ENCODE results near the gene PDCD6IP. TPM values are rescaled to one million over a fixed set of nuclear protein-coding genes. Genes with fewer than 3 reads are reported as not detected.
"Not testable (repeated sequence)": the region's sequence is repeated elsewhere in the genome, so short reads cannot be mapped to it uniquely, and the experiment has no call there.

PDCD6IP gene
- total RNA-seq, 2 experiments from 2014 or later = 180 to 196 TPM

DNA sequence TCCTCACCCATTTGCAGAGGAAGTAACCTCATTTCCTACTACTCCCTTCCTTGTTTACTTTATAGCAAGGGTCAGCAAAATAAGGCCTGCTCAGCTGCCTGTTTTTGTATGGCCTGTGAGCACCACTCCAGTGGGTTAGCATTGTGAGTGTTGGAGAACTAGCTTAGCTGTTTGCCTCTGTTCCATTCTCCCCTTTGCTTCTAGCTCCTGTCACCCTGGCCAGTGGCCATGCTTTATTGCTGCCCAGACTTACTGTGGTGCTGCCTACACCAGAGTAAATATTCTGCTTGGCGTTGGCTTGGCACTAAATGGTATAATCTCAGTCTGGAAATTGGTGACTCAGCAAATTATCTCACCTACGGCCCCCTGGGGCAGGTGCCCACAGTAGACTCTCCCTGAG is 8.8 kb downstream of the PDCD6IP start:
- ATAC-seq (ENCODE audit: low read depth) = no peak
- no peak overlapping the region for H3K4me3 Mint-ChIP-seq
- H3K27me3 Mint-ChIP-seq = no peaks in the 10 kb centered on the region
- peaks cover 47% of the 10 kb centered on the region for H3K36me3 Mint-ChIP-seq
- no peak overlapping the region for H3K27ac Mint-ChIP-seq
- no peak for DNase-seq
- POLR2A ChIA-PET = interaction anchor here (0.5 kb wide), 1 partner anchor 1378 kb away, joined by 6 read pairs; no protein-coding TSS in a partner anchor
- H3K4me1 Mint-ChIP-seq = peaks cover 36% of the 10 kb centered on the region
- peaks cover 1% of the 10 kb centered on the region for H3K9me3 Mint-ChIP-seq

DNA sequence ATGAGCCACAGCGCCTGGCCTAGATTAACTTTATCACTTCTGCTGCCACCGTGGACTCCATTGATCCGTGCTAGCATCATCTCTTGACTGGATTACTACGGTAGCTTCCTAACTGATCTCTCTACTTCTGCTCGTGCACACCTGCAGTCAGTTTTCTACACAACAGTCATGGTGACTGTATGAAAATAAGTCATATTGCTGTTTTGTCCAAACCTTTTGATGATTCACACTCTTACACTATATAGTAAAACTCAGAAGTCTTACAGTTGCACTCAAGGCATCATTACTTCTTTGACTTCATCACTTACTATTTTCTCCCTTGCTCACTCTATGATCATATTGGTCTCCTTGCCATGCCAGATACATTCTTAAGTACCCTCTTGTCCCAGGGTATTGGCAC is 10.1 kb downstream of the PDCD6IP start:
- POLR2A ChIA-PET = no interaction called here
- DNase-seq (no peak), ATAC-seq (ENCODE audit: low read depth) (no peak)
- Mint-ChIP-seq H3K4me1 (peaks cover 29% of the 10 kb centered on the region), H3K27ac (no peak overlapping the region), H3K36me3 (peaks cover 38% of the 10 kb centered on the region), H3K9me3 (no peaks in the 10 kb centered on the region), H3K27me3 (no peaks in the 10 kb centered on the region), H3K4me3 (no peak overlapping the region)

DNA sequence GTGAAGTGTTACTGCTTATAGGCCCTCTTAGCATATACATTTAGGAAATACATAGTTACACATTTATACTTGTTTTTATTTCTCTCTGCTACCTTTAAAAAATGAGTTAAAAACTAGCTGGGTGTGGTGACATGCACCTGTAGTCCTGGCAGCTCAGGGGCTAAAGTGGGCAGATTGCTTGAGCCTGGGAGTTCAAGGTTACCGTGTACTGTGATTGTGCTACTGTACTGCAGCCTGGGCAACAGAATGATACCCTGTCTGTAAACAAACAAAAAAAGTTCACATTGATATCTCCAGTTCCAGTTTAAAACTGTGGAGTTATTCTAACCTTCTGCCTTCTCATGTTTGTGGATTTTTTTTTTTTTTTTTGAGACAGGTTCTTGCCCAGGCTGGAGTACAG is 12.1 kb downstream of the PDCD6IP start:
- no peaks in the 10 kb centered on the region for H3K9me3 Mint-ChIP-seq
- peaks cover 25% of the 10 kb centered on the region for H3K4me1 Mint-ChIP-seq
- DNase-seq (no peak), ATAC-seq (ENCODE audit: low read depth) (no peak)
- no peak overlapping the region for H3K27ac Mint-ChIP-seq
- H3K27me3 Mint-ChIP-seq = no peaks in the 10 kb centered on the region
- no peak overlapping the region for H3K4me3 Mint-ChIP-seq
- peaks cover 27% of the 10 kb centered on the region for H3K36me3 Mint-ChIP-seq
- POLR2A ChIA-PET = no interaction called here

DNA sequence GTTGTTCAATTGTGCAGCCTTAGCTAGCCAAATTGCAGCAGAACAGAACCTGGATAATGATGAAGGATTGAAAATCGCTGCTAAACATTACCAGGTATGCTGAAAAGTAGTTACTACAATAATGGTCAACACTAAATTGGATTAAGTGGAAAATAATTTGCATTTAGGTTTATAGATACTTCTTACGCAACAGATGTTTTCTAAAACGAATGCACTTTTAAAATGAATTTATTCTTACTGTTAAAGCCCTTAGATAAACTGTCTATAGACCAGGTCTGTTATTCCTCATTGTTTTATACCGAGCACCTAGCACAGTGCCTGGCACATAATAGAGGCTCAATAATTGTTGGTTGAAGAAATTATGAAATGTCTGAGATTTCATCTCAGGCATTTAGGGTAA is 23.6 kb downstream of the PDCD6IP start:
- H3K4me3 Mint-ChIP-seq = no peak overlapping the region
- H3K4me1 Mint-ChIP-seq = peaks cover 4% of the 10 kb centered on the region
- no peaks in the 10 kb centered on the region for H3K9me3 Mint-ChIP-seq
- ATAC-seq (ENCODE audit: low read depth) = no peak
- DNase-seq = no peak
- H3K27me3 Mint-ChIP-seq = no peaks in the 10 kb centered on the region
- POLR2A ChIA-PET = no interaction called here
- H3K36me3 Mint-ChIP-seq = peaks cover 30% of the 10 kb centered on the region
- H3K27ac Mint-ChIP-seq = no peak overlapping the region

DNA sequence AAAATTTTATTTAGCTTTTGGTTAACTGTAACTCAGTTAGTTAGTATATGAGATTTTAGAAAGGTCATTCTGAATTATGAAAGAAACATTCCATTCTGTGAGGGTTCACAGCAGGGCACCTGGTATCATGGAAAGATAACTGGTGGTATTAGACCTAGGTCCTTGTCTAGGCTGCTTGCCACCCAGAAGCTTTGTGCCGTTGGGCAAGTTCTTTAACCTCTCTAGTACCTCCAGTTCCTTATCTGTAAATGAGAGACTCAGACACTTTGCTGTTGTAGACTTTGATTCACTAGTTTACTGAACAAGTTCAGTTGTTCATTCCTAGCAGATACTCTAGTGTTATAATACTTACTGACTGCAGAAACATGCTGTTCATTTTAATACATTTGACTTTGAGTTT is 25.4 kb downstream of the PDCD6IP start:
- POLR2A ChIA-PET = no interaction called here
- H3K27ac Mint-ChIP-seq = no peak overlapping the region
- DNase-seq (no peak), ATAC-seq (ENCODE audit: low read depth) (no peak)
- H3K9me3 Mint-ChIP-seq = no peaks in the 10 kb centered on the region
- H3K27me3 Mint-ChIP-seq = no peaks in the 10 kb centered on the region
- H3K36me3 Mint-ChIP-seq = peaks cover 37% of the 10 kb centered on the region
- no peak overlapping the region for H3K4me3 Mint-ChIP-seq
- peaks cover 4% of the 10 kb centered on the region for H3K4me1 Mint-ChIP-seq

DNA sequence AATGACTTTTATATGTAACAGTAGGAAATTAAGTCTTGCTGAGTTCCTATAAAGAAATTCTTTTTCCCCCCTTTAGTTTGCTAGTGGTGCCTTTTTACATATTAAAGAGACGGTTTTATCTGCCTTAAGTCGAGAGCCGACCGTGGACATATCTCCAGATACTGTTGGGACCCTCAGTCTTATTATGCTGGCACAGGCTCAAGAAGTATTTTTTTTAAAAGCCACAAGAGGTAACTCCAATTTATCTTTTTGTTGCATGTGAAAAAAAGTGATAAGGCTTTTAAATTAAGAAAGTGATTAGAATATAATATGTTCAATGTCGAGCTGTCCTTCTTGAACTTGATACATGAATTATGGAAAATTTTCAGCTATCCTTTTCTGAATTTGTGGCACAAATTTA is 26.7 kb downstream of the PDCD6IP start:
- POLR2A ChIA-PET = no interaction called here
- H3K4me3 Mint-ChIP-seq = no peak overlapping the region
- ATAC-seq (ENCODE audit: low read depth) (no peak), DNase-seq (no peak)
- H3K36me3 Mint-ChIP-seq = peaks cover 34% of the 10 kb centered on the region
- no peaks in the 10 kb centered on the region for H3K27me3 Mint-ChIP-seq
- peaks cover 6% of the 10 kb centered on the region for H3K4me1 Mint-ChIP-seq
- no peak overlapping the region for H3K27ac Mint-ChIP-seq
- no peaks in the 10 kb centered on the region for H3K9me3 Mint-ChIP-seq

DNA sequence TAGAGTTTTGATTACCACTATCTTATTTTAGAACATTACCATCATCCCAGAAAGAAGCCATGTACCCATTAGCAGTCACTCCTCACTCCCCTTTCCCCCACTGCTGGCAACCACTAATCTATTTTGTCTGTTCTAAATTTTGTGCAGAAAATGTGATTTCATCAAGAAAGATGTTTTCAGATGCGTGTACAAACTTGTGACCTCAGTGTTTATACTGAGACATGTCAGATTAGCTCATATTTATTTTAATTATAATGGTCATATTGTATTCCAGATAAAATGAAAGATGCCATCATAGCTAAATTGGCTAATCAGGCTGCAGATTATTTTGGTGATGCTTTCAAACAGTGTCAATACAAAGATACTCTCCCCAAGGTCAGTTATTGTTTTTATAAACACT is 27.8 kb downstream of the PDCD6IP start:
- H3K36me3 Mint-ChIP-seq = peaks cover 41% of the 10 kb centered on the region
- no peaks in the 10 kb centered on the region for H3K9me3 Mint-ChIP-seq
- POLR2A ChIA-PET = no interaction called here
- H3K27ac Mint-ChIP-seq = no peak overlapping the region
- ATAC-seq (ENCODE audit: low read depth) (no peak), DNase-seq (no peak)
- H3K4me1 Mint-ChIP-seq = peaks cover 5% of the 10 kb centered on the region
- H3K27me3 Mint-ChIP-seq = no peaks in the 10 kb centered on the region
- no peak overlapping the region for H3K4me3 Mint-ChIP-seq

DNA sequence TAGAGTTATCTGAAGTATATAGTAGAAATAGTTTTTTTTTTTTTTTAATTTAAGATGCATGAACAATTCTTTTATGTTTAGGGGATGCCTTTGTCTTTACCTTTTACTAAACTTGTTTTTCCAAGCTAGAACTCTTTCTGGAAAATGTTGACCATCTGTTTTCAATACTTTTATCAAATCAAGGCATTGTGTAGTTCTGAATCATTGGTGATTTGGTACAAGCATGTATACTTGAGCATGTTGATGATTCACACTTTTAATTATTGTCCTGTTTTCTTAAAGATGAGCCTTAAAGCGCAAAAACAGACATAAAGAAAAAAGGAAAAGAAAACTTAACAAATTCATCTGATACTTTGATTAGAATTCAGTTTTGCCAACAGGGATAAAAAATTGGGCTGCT is 28.3 kb downstream of the PDCD6IP start:
- H3K27ac Mint-ChIP-seq = no peak overlapping the region
- peaks cover 39% of the 10 kb centered on the region for H3K36me3 Mint-ChIP-seq
- H3K4me3 Mint-ChIP-seq = no peak overlapping the region
- no peak for ATAC-seq (ENCODE audit: low read depth)
- H3K4me1 Mint-ChIP-seq = peaks cover 1% of the 10 kb centered on the region
- POLR2A ChIA-PET = no interaction called here
- no peaks in the 10 kb centered on the region for H3K9me3 Mint-ChIP-seq
- no peaks in the 10 kb centered on the region for H3K27me3 Mint-ChIP-seq
- DNase-seq = no peak

DNA sequence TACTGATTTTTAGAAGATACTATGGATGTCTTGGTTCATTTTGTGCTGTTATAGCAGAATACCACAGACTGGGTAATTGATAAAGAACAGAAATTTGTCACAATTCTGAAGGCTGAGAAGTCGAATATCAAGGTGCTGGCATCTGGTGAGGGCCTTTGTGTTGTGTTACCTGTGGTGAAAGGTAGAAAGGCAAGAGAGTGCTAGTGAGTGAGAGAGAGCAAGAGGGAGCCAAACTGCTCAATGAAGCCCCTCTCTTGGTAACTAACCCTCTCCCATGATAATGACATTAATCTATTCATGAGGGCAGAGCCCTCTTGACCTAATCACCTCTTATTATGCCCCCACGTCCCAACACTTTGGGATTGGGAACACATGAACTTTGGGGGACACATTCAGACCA is 31.3 kb downstream of the PDCD6IP start:
- H3K4me3 Mint-ChIP-seq = no peak overlapping the region
- H3K27me3 Mint-ChIP-seq = no peaks in the 10 kb centered on the region
- H3K9me3 Mint-ChIP-seq = no peaks in the 10 kb centered on the region
- H3K27ac Mint-ChIP-seq = no peak overlapping the region
- H3K4me1 Mint-ChIP-seq = peaks cover 9% of the 10 kb centered on the region
- POLR2A ChIA-PET = no interaction called here
- DNase-seq (no peak), ATAC-seq (ENCODE audit: low read depth) (no peak)
- peaks cover 40% of the 10 kb centered on the region for H3K36me3 Mint-ChIP-seq

DNA sequence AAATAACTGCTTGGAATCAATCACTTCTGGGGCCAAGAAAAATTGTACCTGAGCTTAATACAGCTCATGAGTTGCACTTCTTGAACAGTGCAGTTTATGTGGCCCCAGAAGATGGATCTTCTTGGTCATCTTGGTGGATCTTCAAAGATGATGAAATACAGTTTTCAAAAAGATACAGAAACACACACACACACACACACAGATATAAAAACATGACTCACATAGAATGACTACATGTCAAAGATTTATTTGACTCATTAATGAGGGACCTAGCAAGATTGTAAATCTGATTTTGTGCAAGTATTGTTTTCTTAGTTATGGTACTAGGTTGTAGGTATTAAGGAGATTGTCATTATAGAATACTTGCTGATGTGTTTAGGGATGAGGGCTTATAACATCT is 32.6 kb downstream of the PDCD6IP start:
- peaks cover 9% of the 10 kb centered on the region for H3K4me1 Mint-ChIP-seq
- POLR2A ChIA-PET = no interaction called here

DNA sequence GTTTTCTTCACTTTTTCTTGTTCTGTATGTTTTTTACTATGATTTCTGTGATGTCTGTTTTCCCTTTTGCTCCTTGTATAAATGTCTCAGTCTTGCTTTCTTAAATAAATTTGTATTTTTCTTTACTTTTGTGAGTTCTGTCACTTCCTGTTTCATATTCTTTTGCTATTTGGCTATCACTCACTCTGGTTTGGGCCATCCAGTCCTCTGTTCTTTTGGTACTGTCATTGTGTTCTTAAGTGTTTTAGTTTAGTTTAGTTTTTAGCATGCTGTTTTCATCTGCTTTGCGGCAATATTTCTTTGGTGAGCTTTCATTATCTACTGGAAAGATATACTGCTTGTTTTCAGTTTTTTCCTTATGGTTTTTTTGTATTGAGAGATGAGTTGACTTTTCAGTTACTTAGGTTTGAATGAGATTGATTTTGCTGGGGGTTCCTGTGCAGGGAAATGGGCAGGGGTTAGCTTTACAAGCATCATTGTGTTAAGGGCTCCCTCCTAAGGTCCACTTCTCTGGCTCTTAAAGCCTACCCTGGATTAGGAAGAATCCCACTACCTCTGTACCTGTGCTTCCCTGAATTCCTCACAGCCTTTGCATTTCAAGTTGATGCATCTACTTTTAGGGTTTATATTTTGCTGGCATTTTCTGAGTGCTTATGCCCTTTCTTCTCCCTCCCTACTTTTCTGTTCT is 35.1 kb downstream of the PDCD6IP start:
- H3K36me3 Mint-ChIP-seq = peaks cover 33% of the 10 kb centered on the region
- ATAC-seq (ENCODE audit: low read depth) = no peak

More for the DNA sequence above, 32.6 kb downstream of the PDCD6IP start:
- ATAC-seq (ENCODE audit: low read depth) (no peak), DNase-seq (no peak)
- H3K4me3 Mint-ChIP-seq = no peak overlapping the region
- peaks cover 45% of the 10 kb centered on the region for H3K36me3 Mint-ChIP-seq
- no peaks in the 10 kb centered on the region for H3K9me3 Mint-ChIP-seq
- H3K27me3 Mint-ChIP-seq = no peaks in the 10 kb centered on the region
- no peak overlapping the region for H3K27ac Mint-ChIP-seq

DNA sequence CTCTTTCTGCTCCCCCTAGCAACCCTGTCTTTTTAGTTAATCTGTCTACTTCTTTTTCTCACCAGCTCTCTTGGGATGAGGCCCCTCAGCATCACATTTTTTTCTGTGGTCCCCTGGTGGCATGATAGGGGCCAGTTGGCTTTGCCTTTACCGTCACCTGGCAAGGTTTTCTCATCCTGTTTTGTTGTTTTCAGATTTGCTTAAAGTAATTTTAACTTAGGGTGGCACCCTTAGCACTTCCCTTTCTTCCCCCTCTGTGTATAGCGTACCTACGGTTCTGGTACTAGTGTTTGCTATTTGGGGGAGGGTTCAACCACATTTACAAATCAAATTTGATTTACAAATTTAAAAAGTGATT is 35.6 kb downstream of the PDCD6IP start:
- DNase-seq (no peak), ATAC-seq (ENCODE audit: low read depth) (no peak)
- Mint-ChIP-seq H3K4me1 (peaks cover 9% of the 10 kb centered on the region), H3K36me3 (peaks cover 30% of the 10 kb centered on the region), H3K9me3 (no peaks in the 10 kb centered on the region), H3K27ac (peak overlapping the region; percentile 47), H3K27me3 (no peaks in the 10 kb centered on the region), H3K4me3 (no peak overlapping the region)
- POLR2A ChIA-PET = interaction anchor here (0.6 kb wide), 1 partner anchor 38 kb away, joined by 3 read pairs; no protein-coding TSS in a partner anchor

More for the DNA sequence above, 35.1 kb downstream of the PDCD6IP start:
- no peak for DNase-seq
- no peaks in the 10 kb centered on the region for H3K9me3 Mint-ChIP-seq
- H3K27ac Mint-ChIP-seq = peak overlapping the region; percentile 47
- POLR2A ChIA-PET = no interaction called here
- H3K4me1 Mint-ChIP-seq = peaks cover 9% of the 10 kb centered on the region
- H3K27me3 Mint-ChIP-seq = no peaks in the 10 kb centered on the region
- no peak overlapping the region for H3K4me3 Mint-ChIP-seq

DNA sequence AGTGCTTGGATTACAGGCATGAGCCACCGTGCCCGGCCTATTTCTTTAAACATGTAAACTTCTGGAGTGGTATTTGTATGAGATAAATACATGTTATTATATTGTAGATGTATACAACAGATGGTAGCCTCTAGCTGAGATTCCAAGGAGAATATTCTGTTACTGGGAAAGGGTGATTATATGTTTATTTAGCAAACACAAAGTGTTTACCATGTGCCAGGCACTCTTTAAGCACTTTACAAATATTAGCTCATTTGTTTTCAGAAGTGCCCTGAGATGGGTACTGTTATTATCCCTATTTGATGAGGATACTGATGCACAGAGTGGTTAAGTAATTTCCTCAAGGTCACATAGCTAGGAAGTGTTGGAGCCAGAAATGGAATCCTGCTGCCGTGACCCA is 38.8 kb downstream of the PDCD6IP start:
- not testable (repeated sequence) for DNase-seq, H3K27ac Mint-ChIP-seq
- peaks cover 18% of the 10 kb centered on the region for H3K36me3 Mint-ChIP-seq

DNA sequence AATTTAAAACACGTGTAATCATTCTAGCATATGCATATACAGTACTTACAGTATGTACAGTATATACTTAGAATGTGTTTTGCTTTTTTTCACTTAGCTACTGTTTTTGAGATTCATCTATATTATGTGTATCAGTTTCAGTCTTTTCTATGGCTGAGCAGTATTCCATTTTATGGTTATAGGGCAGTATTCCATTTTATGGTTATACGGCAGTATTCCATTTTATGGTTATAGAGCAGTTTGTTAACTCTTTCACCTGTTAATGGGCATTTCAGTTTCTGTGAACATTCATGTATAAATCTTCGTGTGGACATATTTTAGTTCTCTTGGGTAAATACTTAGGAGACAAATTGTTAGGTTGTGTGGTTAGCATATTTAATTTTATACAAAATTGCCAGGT is 40.9 kb downstream of the PDCD6IP start:
- H3K9me3 Mint-ChIP-seq = no peaks in the 10 kb centered on the region
- POLR2A ChIA-PET = no interaction called here
- no peaks in the 10 kb centered on the region for H3K27me3 Mint-ChIP-seq
- DNase-seq (no peak), ATAC-seq (ENCODE audit: low read depth) (no peak)
- H3K4me1 Mint-ChIP-seq = no peaks in the 10 kb centered on the region
- H3K27ac Mint-ChIP-seq = no peak overlapping the region
- H3K4me3 Mint-ChIP-seq = no peak overlapping the region
- H3K36me3 Mint-ChIP-seq = peaks cover 18% of the 10 kb centered on the region

More for the DNA sequence above, 38.8 kb downstream of the PDCD6IP start:
- H3K27me3 Mint-ChIP-seq; H3K9me3 Mint-ChIP-seq; H3K4me3 Mint-ChIP-seq; H3K4me1 Mint-ChIP-seq; ATAC-seq (ENCODE audit: low read depth); POLR2A ChIA-PET: not testable (repeated sequence)

DNA sequence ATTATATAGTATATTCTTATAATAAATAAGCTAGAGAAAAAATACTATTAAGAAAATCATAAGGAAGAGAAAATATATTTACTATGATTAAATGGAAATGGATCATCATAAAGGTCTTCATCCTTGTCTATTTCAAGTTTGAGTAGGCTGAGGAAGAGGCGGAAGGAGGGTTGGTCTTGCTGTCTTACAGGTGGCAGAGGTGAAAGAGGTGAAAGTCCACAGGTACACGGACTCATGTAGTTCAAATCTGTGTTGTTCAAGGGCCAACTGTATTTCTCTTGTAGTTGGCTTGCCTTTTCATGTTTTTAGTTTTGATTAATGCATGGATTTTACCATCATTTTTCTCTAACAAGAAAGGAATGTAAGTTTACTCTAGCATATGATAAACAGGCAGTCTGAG is 41.7 kb downstream of the PDCD6IP start:
- POLR2A ChIA-PET = no interaction called here
- H3K36me3 Mint-ChIP-seq = peaks cover 16% of the 10 kb centered on the region

More for the DNA sequence above, 41.7 kb downstream of the PDCD6IP start:
- H3K4me3 Mint-ChIP-seq = no peak overlapping the region
- no peaks in the 10 kb centered on the region for H3K4me1 Mint-ChIP-seq
- ATAC-seq (ENCODE audit: low read depth) (no peak), DNase-seq (no peak)
- H3K27me3 Mint-ChIP-seq = no peaks in the 10 kb centered on the region
- no peaks in the 10 kb centered on the region for H3K9me3 Mint-ChIP-seq
- H3K27ac Mint-ChIP-seq = no peak overlapping the region
